ENCODE data around the gene TET1.
"Not testable (repeated sequence)": the region's sequence is repeated elsewhere in the genome, so short reads cannot be mapped to it uniquely, and the experiment has no call there.

The TET1 gene

GRCh38 chr10:68713065-68713464, 152.9 kb downstream of the TET1 start:
- not testable (repeated sequence) for DNase-seq (ENCODE audit: low spot score)

DNA sequence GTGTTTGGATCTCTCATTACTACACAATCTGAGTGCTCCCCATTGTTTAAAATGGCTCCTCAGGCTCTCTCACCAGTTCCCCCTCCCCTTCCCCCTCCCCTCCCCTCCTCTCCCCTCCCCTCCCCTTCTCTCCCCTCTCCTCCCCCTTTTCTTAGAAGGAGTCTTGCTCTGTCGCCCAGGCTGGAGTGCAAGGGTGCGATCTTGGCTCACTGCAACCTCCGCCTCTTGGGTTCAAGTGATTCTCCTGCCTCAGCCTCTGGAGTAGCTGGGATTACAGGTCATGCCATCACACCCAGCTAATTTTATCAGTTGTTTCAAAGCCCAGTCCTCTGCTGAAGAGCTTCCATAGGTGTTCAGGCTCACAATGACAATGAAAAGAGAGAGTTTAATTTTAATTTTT, 157.3 kb downstream of the TET1 start:
- no peak for DNase-seq (ENCODE audit: low spot score)

GRCh38 chr10:68720793-68721672, 160.9 kb downstream of the TET1 start, which contains the start of gene CCAR1:
Gene CCAR1 (plus strand): TSS chr10:68721239. CDS start chr10:68722505, 1,266 bp downstream.
- peak; percentile 98 for DNase-seq (ENCODE audit: low spot score)

DNA sequence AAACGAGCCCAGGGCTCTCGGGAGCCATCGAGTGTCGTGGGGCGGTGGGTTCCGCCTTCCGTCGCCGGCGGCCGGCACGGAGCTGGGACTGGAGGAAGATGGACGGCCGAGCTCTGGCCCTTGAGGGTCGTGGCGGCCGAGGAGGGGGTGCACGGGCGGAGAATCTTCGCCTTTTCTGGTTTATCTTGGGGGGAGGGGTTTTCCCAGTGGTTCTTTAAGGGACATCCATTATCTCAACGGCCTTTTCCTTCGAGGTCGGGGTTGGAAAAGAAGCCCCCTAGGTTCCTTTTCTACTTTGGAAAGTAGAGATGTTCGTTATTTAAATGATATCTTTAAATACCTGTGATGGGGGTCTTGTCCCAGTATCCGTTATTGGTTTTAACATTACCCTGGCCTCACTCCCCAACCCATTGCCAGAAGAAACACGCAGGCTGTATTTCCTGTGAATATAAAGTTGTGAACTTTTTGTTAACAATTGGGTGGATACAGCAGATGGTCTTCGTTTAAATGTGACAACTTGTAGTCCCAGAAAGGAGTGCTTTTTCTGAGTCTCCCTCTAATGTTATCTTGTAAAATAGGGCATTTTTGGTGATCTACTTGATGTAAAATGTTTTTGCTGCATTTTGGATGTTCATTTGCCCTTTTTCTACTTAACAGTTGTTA, 161.7 kb downstream of the TET1 start:
- peak; percentile 16 for DNase-seq (ENCODE audit: low spot score)

DNA sequence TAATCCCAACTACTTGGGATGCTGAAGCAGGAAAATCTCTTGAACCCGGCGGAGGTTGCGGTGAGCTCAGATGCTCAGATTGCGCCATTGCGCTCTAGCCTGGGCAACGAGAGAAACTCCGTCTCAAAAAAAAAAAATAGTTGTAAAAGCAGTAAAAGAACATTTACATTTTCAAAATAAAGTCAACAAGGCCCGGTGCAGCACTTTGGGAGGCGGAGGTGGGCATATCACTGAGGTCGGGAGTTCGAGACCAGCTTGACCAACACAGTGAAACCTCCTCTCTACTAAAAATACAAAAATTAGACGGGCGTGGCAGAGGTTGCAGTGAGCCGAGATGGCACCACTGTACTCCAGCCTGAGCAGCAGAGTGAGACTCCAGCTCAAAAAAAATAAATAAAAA, 164.9 kb downstream of the TET1 start:
- no peak for DNase-seq (ENCODE audit: low spot score)

DNA sequence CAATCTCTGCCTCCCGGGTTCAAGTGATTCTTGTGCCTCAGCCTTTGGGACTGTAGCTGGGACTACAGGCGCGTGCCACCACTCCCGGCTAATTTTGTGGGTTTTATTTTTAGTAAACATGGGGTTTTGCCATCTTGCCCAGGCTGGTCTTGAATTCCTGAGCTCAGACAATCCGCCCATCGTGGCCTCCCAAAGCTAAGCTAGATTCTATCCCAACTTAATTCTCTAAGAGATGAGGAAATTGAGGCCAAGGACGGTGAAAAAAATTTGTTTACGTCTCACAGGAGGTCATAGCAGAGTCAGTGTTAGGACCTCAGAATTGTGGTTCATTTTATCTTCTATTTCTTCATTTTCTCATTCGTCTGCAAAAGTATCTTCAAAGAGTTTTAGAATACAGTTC, 167.0 kb downstream of the TET1 start:
- DNase-seq (ENCODE audit: low spot score) = no peak

- DNase-seq (ENCODE audit: low spot score) = no peak
These were observed 172.5 kb downstream of the TET1 start for GRCh38 chr10:68732651-68733050.

GRCh38 chr10:68734349-68734748, 174.2 kb downstream of the TET1 start:
- DNase-seq (ENCODE audit: low spot score) = no peak

DNA sequence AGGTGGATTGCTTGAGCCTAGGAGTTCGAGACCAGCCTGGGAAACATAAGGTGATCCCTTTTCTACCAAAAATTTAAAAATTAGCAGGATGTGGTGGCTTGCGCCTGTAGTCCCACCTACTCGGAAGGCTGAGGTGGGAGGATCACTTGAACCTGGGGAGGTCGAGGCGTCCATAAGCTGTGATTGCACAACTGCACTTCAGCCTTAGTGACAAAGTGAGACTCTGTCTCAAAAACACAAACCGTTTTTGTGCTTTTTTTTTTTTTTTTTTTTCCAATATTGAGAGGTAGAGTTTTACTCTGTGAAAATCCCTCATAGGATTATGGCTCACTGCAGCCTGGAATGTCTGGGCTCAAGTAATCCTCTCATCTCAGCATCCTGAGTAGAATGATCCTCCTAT, 175.0 kb downstream of the TET1 start:
- no peak for DNase-seq (ENCODE audit: low spot score)

DNA sequence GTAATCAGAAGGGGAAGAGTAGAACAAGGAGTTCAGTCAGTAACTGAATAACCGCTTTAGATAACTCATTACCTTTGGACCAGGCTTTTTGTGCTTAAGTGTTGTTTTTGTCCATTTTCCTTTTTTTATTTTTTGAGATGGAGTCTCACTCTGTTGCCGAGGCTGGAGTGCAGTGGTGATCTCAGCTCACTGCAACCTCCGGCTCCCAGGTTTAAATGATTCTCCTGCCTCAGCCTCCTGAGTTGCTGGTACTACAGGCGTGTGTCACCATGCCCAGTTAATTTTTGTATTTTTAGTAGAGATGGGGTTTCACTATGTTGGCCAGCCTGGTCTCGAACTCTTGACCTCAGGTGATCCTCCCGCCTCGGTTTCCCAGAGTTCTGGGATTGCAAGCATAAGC, 175.6 kb downstream of the TET1 start:
- DNase-seq (ENCODE audit: low spot score) = not testable (repeated sequence)

DNA sequence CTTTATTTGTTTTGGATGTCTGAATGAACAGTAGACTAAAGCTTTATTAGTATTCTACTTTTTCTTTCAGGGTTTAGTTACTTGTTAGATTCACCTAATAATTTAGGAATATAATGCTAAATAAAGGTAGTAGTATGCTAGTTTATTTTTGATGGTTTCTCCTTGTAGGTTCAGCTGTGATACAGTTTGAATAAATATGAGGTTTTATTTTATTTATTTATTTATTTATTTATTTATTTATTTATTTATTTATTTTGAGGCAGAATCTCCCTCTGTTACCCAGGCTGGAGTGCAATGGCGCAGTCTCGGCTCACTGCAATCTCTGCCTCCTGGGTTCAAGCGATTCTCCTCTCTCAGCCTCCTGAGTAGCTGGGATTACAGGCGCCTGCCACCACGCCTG, 180.5 kb downstream of the TET1 start:
- not testable (repeated sequence) for DNase-seq (ENCODE audit: low spot score)

GRCh38 chr10:68742397-68742796, 182.3 kb downstream of the TET1 start:
- DNase-seq (ENCODE audit: low spot score) = no peak

Measured in RKO (cell line).